NCI-H1436 (cell line): ENCODE data around the gene NDUFB1.

ENCODE experiments used
- DNase-seq: peaks from one replicate; lab custom pipeline; 2025; lab: John Stamatoyannopoulos, UW

The NDUFB1 gene

DNA sequence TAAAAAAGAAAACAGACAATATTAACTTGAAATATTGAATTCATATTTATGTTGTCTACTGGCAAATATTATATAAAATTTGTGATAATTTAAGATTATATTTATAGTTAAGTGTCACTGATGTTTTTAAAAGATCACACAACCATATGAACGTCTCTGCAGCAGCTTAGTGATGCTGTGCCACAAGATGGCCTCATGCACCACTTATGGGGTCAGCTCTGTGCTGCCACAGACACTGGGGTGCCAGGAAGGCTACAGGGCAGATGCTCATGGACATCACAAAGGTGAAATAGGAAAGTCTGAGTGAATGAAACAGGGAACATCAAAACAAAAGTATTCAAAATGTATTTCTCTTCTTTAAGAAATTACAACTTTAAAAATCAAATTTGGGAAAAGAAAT, 28.2 kb downstream of the NDUFB1 start:
- no peak for DNase-seq

DNA sequence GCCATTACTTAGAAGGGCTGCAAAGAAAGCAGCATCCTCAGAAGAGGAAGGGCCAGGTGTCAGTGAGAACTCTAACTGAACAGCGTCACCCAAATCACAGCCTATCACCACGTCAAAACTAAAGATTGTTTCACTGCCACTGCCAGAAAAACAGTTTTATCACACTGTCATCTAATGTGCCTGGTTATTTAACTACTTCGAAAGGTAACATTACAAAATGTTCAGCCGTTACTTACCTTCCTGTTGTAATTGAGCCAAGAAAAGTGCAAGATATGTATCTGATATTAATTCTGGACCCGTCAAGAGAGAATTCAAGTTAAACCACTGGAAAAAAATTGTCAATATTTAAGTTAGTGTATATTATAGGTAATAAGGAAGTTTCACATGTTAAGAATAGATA, 33.0 kb downstream of the NDUFB1 start:
- DNase-seq = no peak

DNA sequence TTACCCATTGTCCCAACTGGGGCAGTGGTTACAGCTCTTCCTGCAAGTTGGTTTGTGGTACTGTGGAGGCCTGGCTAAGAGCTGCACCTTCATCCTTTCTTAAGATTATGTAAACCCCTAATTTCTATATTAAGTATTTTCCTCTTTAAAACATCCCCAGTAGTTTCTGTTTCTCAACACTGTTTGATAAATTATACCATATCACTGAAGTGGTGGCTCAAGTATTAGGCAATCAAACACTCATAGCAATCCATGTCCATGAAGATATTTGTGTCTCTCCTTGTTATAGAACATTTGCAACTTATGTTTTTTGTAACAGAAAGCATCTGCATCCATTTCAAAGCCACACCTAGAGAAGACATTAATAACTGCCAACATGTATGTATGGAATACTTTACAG, 47.0 kb downstream of the NDUFB1 start:
- no peak for DNase-seq
